ENCODE data around the gene TAF6L. TPM values are rescaled to one million over a fixed set of nuclear protein-coding genes. Genes with fewer than 3 reads are reported as not detected.
"Not testable (repeated sequence)": the region's sequence is repeated elsewhere in the genome, so short reads cannot be mapped to it uniquely, and the experiment has no call there.

Gene TAF6L
- total and polyA plus RNA-seq, 12 donors, result 10.8 to 98.1 (median 26.0) TPM

DNA sequence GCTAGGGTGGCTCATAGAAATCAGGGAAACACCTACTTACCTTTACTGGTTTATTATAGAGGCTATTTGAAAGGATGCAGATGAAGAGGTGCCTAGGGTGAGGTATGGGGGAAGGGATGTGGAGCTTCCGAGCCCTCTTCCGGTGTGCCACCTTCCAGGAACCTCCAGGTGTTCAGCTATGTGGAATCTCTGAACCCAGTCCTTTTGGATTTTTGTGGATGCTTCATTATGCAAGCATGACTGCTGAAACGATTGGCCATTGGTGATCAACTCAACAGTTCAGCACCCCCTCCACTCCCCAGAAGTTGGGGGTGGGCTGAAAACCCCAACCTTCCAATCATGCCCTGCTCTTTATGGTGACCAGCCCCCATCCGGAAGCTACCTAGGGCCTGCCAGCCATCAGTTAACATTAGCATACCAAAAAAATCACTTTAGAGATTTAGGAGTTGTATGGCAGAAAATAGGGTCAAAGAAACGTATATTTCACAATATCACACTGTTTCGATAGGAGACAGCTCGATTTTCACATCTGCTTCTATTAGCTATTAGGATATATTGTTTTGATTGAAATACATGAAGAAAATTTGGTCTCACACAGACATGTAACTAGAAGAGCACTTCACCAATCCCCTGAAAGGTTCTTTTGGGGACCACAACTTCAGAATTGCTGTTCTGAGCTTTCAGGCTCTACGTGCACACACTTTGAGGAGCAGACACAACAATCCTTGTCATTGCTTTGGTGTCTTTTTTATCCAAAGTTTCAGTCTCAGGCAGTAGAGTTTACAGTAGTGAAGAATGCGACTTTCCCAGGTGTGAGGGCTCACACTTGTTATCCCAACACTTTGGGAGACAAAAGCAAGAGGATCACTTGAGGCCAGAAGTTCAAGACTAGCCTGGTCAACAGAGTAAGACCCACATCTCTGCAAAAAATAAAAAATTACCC lies 13.1 kb upstream of the TAF6L start:
- peaks cover 12 to 21% of the 10 kb centered on the region in 2 donors for H3K4me1 ChIP-seq (replicated peaks in 1 of 2)
- H3K9me3 ChIP-seq (replicated peaks in 1 of 3), result no peaks in the 10 kb centered on the region
- no peaks in the 10 kb centered on the region for H3K27me3 ChIP-seq
- H3K4me3 ChIP-seq, result no peak overlapping the region
- TF ChIP-seq POLR2A (IDR thresholded peaks at IDR 0.05), result no peak
- no peak for TF ChIP-seq CTCF (IDR thresholded peaks at IDR 0.05)
- intact Hi-C loops (cut with DNase I), result no loop called here
- DNase-seq, result no peak
- no peak overlapping the region for H3K27ac ChIP-seq
- WGBS, 4 donors, result 62 to 66% (median 65%) methylated on average over 9 of the region's 9 CpGs
- H3K36me3 ChIP-seq (replicated peaks in 1 of 2), result no peaks in the 10 kb centered on the region

GRCh38 chr11:62760867-62761227 lies 10.3 kb upstream of the TAF6L start:
- H3K36me3 ChIP-seq (replicated peaks in 1 of 2), result peaks cover 0 to 13% of the 10 kb centered on the region in 2 donors
- H3K27me3 ChIP-seq; H3K9me3 ChIP-seq (replicated peaks in 1 of 3); DNase-seq; intact Hi-C loops (cut with DNase I): not testable (repeated sequence)
- WGBS, 4 donors, result 33 to 44% (median 34%) methylated on average over 9 of the region's 9 CpGs
- H3K27ac ChIP-seq, result peak overlapping the region in 3 of 5 donors; percentile 50 to 91 (median 73)
- H3K4me3 ChIP-seq, result peak overlapping the region in 2 of 4 donors; percentile 65 to 85
- peaks cover 8 to 12% of the 10 kb centered on the region in 2 donors for H3K4me1 ChIP-seq (replicated peaks in 1 of 2)

- Histone ChIP-seq H3K36me3 (replicated peaks in 1 of 2) (peaks cover 0 to 21% of the 10 kb centered on the region in 2 donors), H3K27me3 (no peaks in the 10 kb centered on the region), H3K27ac (peak overlapping the region; percentile 73 to 97 (median 93)), H3K9me3 (replicated peaks in 1 of 3) (no peaks in the 10 kb centered on the region), H3K4me3 (peak overlapping the region in 2 of 4 donors; percentile 21 to 75), H3K4me1 (replicated peaks in 1 of 2) (peaks cover 13 to 26% of the 10 kb centered on the region in 2 donors)
- intact Hi-C loops (cut with DNase I), result no loop called here
- DNase-seq, result peak in 4 of 7 donors; percentile 26 to 48 (median 34)
- TF ChIP-seq POLR2A (IDR thresholded peaks at IDR 0.05) (no peak), CTCF (IDR thresholded peaks at IDR 0.05) (no peak)
- 2 to 4% (median 3%) methylated on average over 15 to 18 of the region's 18 CpGs for WGBS, 4 donors
These were observed 435 bp upstream of the TAF6L start for GRCh38 chr11:62770778-62771143.

DNA sequence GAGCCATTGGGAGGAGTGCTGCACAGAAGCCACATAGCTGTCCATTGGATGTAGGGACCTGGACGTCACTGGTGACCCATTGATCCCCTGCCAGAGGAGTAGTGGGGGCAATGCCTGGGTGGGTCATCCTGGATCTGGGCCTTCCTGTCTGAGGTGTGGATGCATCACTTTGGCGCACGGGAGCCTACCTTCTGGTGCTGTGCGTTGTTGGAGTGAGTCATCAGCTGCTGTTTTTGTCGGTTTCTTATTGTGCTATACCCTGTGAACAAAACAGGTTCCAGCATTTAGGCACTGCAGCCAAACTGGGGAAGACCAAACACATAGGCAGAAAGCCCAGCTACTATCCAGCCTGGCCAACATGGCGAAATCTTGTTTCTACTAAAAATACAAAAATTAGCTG lies 3.2 kb downstream of the TAF6L start:
- intact Hi-C loops (cut with DNase I), result no loop called here
- WGBS, 4 donors, result 73 to 85% (median 81%) methylated on average over 3 to 6 of the region's 6 CpGs
- H3K4me3 ChIP-seq, result no peak overlapping the region
- peaks cover 13 to 25% of the 10 kb centered on the region in 2 donors for H3K4me1 ChIP-seq (replicated peaks in 1 of 2)
- H3K27ac ChIP-seq, result no peak overlapping the region
- H3K36me3 ChIP-seq (replicated peaks in 1 of 2), result peaks cover 0 to 33% of the 10 kb centered on the region in 2 donors
- H3K9me3 ChIP-seq (replicated peaks in 1 of 3), result no peaks in the 10 kb centered on the region
- no peak for DNase-seq
- H3K27me3 ChIP-seq, result no peaks in the 10 kb centered on the region
- TF ChIP-seq CTCF (IDR thresholded peaks at IDR 0.05), result no peak
- TF ChIP-seq POLR2A (IDR thresholded peaks at IDR 0.05), result no peak
